DND-41 (cell line): ENCODE data around the gene ZNF892.

Experiments used
- CTCF ChIP-seq: IDR thresholded peaks from 2 replicates; pipeline ENCODE4 v1.5.1; 2012; ENCODE audit warnings: borderline replicate concordance, low read length, moderate library complexity, mild to moderate bottlenecking; ENCODE audit not compliant: poor library complexity, severe bottlenecking; ENCODE audit errors: extremely low read depth
- EZH2 ChIP-seq: IDR thresholded peaks from 3 replicates; pipeline ENCODE4 v1.6.1; 2012; ENCODE audit warnings: borderline replicate concordance, low read depth, mild to moderate bottlenecking, moderate library complexity, low read length, inconsistent platforms; ENCODE audit not compliant: severe bottlenecking

GRCh38 chr2:95240556-95240955 is 33.2 kb downstream of the ZNF892 start:
- no peak for TF ChIP-seq CTCF
- no peak for TF ChIP-seq EZH2
